A549 (cell line): ENCODE measurements around the gene GUF1. TPM values are rescaled to one million over a fixed set of nuclear protein-coding genes. Genes with fewer than 3 reads are reported as not detected.

Experiments
- ATAC-seq, 2 experiments: fragments of 200-7000 bp in 1 of 2; fragments of >200 bp in 1 of 2; cut with Nextera tagmentation in 1 of 2; cut with Tn5 transposase in 1 of 2; 3 replicates each; pipeline versions ENCODE4 v1.8.0 to v1.9.1; 2018 to 2020; ENCODE audit warnings: mild to moderate bottlenecking in 1 of 2, moderate library complexity in 1 of 2
- CTCF ChIA-PET: fragments of 300-600 bp; sonication (Branson Sonifier 250); formaldehyde crosslinking; extraction: SDS; loops from one replicate; lab custom pipeline; 2021; ENCODE audit warnings: antibody characterized with exemption, inconsistent platforms; lab: Yijun Ruan, JAX
- POLR2A ChIA-PET: fragments of 350-600 bp; formaldehyde crosslinking; extraction: SDS; loops from one replicate; lab custom pipeline; 2021; ENCODE audit warnings: antibody characterized with exemption, inconsistent platforms; lab: Yijun Ruan, JAX
- DNase-seq, 2 experiments: peaks; one replicate each; pipeline versions ENCODE4 v3.0.0 to v3.0.0-alpha.2; 2011 to 2016; ENCODE audit warnings: low read depth in 1 of 2, low spot score in 1 of 2
- FAIRE-seq: peaks from 2 replicates; lab custom pipeline; 2011; peaks lifted over from hg19 to GRCh38; lab: Jason Lieb, UNC
- H3K27ac ChIP-seq, 2 experiments: fragments of >200 bp; sonication (Bioruptor Twin); formaldehyde crosslinking; 3 replicates each; pipeline ENCODE4 v1.5.1; 2016 to 2017
- H3K4me1 ChIP-seq: fragments of >200 bp; sonication (Bioruptor Twin); formaldehyde crosslinking; 3 replicates; pipeline ENCODE4 v1.6.1; 2016
- H3K4me2 ChIP-seq: fragments of >200 bp; sonication (Bioruptor Twin); formaldehyde crosslinking; 3 replicates; pipeline ENCODE4 v1.6.1; 2016
- H3K4me3 ChIP-seq: fragments of >200 bp; sonication (Bioruptor Twin); formaldehyde crosslinking; 3 replicates; pipeline ENCODE4 v1.5.1; 2016
- H3K9me3 ChIP-seq: fragments of >200 bp; sonication (Bioruptor Twin); formaldehyde crosslinking; 3 replicates; pipeline ENCODE4 v1.6.1; 2016
- CBX2 ChIP-seq: fragments of 200-600 bp; sonication (generic); IDR thresholded peaks from 2 replicates; pipeline ENCODE4 v1.6.1; 2016; ENCODE audit warnings: low read depth, mild to moderate bottlenecking, borderline replicate concordance
- CHD2 ChIP-seq: fragments of 150-350 bp; IDR thresholded peaks from 2 replicates; pipeline ENCODE4 v1.6.1; 2014; ENCODE audit warnings: low read length; ENCODE audit not compliant: partially characterized antibody
- CTCF ChIP-seq: fragments of >200 bp; sonication (Bioruptor Twin); formaldehyde crosslinking; IDR thresholded peaks from 3 replicates; pipeline ENCODE4 v1.5.1; 2016
- E2F6 ChIP-seq: IDR thresholded peaks from 2 replicates; pipeline ENCODE4 v1.6.1; 2012; ENCODE audit warnings: low read depth, borderline replicate concordance
- EHMT2 ChIP-seq: fragments of 200-600 bp; sonication (generic); IDR thresholded peaks from 2 replicates; pipeline ENCODE4 v1.6.1; 2016; ENCODE audit warnings: antibody characterized with exemption, low read depth, mild to moderate bottlenecking, moderate library complexity
- FOSB ChIP-seq: fragments of 250-450 bp; sonication (Bioruptor Pico); IDR thresholded peaks from 2 replicates; pipeline ENCODE4 v1.5.0; 2020; ENCODE audit warnings: mild to moderate bottlenecking, moderate library complexity
- HOXA7 ChIP-seq: fragments of 250-450 bp; sonication (Bioruptor Pico); IDR thresholded peaks from 2 replicates; pipeline ENCODE4 v1.5.0; 2020; ENCODE audit warnings: mild to moderate bottlenecking, moderate library complexity
- JUNB ChIP-seq: fragments of >200 bp; sonication (Bioruptor Twin); formaldehyde crosslinking; IDR thresholded peaks from 2 replicates; pipeline ENCODE4 v1.6.1; 2016
- NFE2L2 ChIP-seq: fragments of 150-350 bp; conservative IDR thresholded peaks from 2 replicates; pipeline ENCODE4 v1.6.1; 2014; ENCODE audit warnings: low read length
- PBX3 ChIP-seq: IDR thresholded peaks from 2 replicates; pipeline ENCODE4 v1.6.1; 2012
- RARB ChIP-seq: fragments of 250-450 bp; sonication (Bioruptor Pico); IDR thresholded peaks from 2 replicates; pipeline ENCODE4 v1.8.0; 2021; ENCODE audit warnings: mild to moderate bottlenecking, moderate library complexity
- REST ChIP-seq: fragments of 200-600 bp; sonication (generic); IDR thresholded peaks from 2 replicates; pipeline ENCODE4 v1.6.1; 2016; ENCODE audit warnings: antibody characterized with exemption, mild to moderate bottlenecking, moderate library complexity
- RNF2 ChIP-seq: fragments of 200-600 bp; sonication (generic); IDR thresholded peaks from 2 replicates; pipeline ENCODE4 v1.6.1; 2016; ENCODE audit warnings: low read depth, mild to moderate bottlenecking, antibody characterized with exemption, moderate library complexity, borderline replicate concordance
- USF2 ChIP-seq: fragments of 450-650 bp; IDR thresholded peaks from 2 replicates; pipeline ENCODE4 v1.6.1; 2014; ENCODE audit warnings: antibody characterized with exemption
- ZFP36 ChIP-seq: fragments of 450-650 bp; IDR thresholded peaks from 2 replicates; pipeline ENCODE4 v1.6.1; 2014; ENCODE audit warnings: borderline replicate concordance; ENCODE audit not compliant: partially characterized antibody
- WGBS: methylation state at CpG from one replicate; pipeline ENCODE4 v1.1.6; 2017; ENCODE audit errors: missing lambda C conversion rate; 5-methylcytosine and 5-hydroxymethylcytosine counted together
- polyA plus RNA-seq, 4 experiments: library from polyadenylated mRNA; depleted of rRNA in 3 of 4; stranded (reverse); fragments of >200 nt; fragmentation: RNase III in 1 of 4; extraction: RNeasy Plus Mini Kit Qiagen cat#74134 plus additional on column Dnase treatment in 1 of 4; gene quantifications; 2 replicates in 3 of 4; 3 replicates in 1 of 4; pipeline ENCODE4 v1.2.3, GENCODE V29; 2011 to 2017

The GUF1 gene
- polyA plus RNA-seq, 2 of the 4 experiments (the other 2 are of a cell fraction): 9.9 to 23.5 TPM

GRCh38 chr4:44661940-44662622, 16.1 kb upstream of the GUF1 start:
- ATAC-seq (peak; percentile 38 to 70; a peak in 3 of 6 replicates), DNase-seq (peak in 1 of 2 experiments; percentile 17), FAIRE-seq (no peak)
- H3K4me3 ChIP-seq: no peak overlapping the region
- CTCF ChIA-PET: no interaction called here
- H3K27ac ChIP-seq: no peak overlapping the region
- no peaks in the 10 kb centered on the region for H3K4me1 ChIP-seq
- H3K9me3 ChIP-seq: no peaks in the 10 kb centered on the region
- TF ChIP-seq PBX3 (no peak), E2F6 (no peak), RARB (CRISPR knock-in tag) (no peak), REST (no peak), RNF2 (no peak), CHD2 (no peak)
- WGBS: 35% methylated on average over 1 of the region's 1 CpG
- POLR2A ChIA-PET: no interaction called here
- no peak overlapping the region for H3K4me2 ChIP-seq

- FAIRE-seq (no peak), ATAC-seq (no peak), DNase-seq (no peak)
- no peak for TF ChIP-seq CTCF
- TF ChIP-seq HOXA7 (CRISPR knock-in tag): no peak
- no peak for TF ChIP-seq JUNB
- no peak overlapping the region for H3K4me2 ChIP-seq
- 50% methylated on average over 2 of the region's 2 CpGs for WGBS
- no peak overlapping the region for H3K27ac ChIP-seq
- ChIA-PET POLR2A (no interaction called here), CTCF (no interaction called here)
- H3K9me3 ChIP-seq: no peaks in the 10 kb centered on the region
- H3K4me3 ChIP-seq: no peak overlapping the region
- no peaks in the 10 kb centered on the region for H3K4me1 ChIP-seq
Observed at GRCh38 chr4:44662623-44663005, 15.6 kb upstream of the GUF1 start.

- ChIA-PET POLR2A (no interaction called here), CTCF (no interaction called here)
- Histone ChIP-seq H3K4me2 (no peak overlapping the region), H3K27ac (no peak overlapping the region), H3K4me1 (no peaks in the 10 kb centered on the region), H3K4me3 (no peak overlapping the region), H3K9me3 (no peaks in the 10 kb centered on the region)
- DNase-seq: no peak
- WGBS: 60% methylated on average over 10 of the region's 20 CpGs
- no peak for ATAC-seq
- FAIRE-seq: no peak
- no peak for TF ChIP-seq CBX2
- no peak for TF ChIP-seq EHMT2
- TF ChIP-seq USF2: no peak
- TF ChIP-seq ZFP36: no peak
- no peak for TF ChIP-seq FOSB
- no peak for TF ChIP-seq NFE2L2
Observed at GRCh38 chr4:44663539-44664263, 14.5 kb upstream of the GUF1 start.
